ENCODE data around the gene SERINC2. TPM values are rescaled to one million over a fixed set of nuclear protein-coding genes. Genes with fewer than 3 reads are reported as not detected.

The SERINC2 gene
- total RNA-seq, 3 donors from 2014 or later (not counting 1 experiment from before 2014, with no cell fraction given) = 0.25 to 1.1 (median 0.40) TPM

- Mint-ChIP-seq H3K27me3 (ENCODE audit: low read depth in 2 of 2) (peaks cover 49 to 61% of the 10 kb centered on the region in 2 donors), H3K36me3 (no peaks in the 10 kb centered on the region), H3K9me3 (no peaks in the 10 kb centered on the region), H3K4me1 (peaks cover 6 to 13% of the 10 kb centered on the region in 2 donors), H3K4me3 (no peak overlapping the region), H3K27ac (no peak overlapping the region)
- H3K4me3 ChIP-seq (ENCODE audit: low read length) = no peak overlapping the region
- no peaks in the 10 kb centered on the region for H3K36me3 ChIP-seq (ENCODE audit: control insufficient read depth, insufficient read depth, low read length)
- no peak for DNase-seq
- 81% methylated on average over 4 of the region's 4 CpGs for WGBS (ENCODE audit: insufficient coverage)
- peaks cover 14% of the 10 kb centered on the region for H3K4me1 ChIP-seq (ENCODE audit: control insufficient read depth, insufficient read depth, low read length)
- no peak for TF ChIP-seq CTCF (IDR thresholded peaks at IDR 0.05)
- H3K27me3 ChIP-seq (ENCODE audit: control insufficient read depth, insufficient read depth, low read length) = peaks cover 23% of the 10 kb centered on the region
- intact Hi-C loops (cut with micrococcal nuclease) = no loop called here
- ATAC-seq = no peak
- H3K27ac ChIP-seq (ENCODE audit: low read length) = no peak overlapping the region
- no peaks in the 10 kb centered on the region for H3K9me3 ChIP-seq (ENCODE audit: control insufficient read depth, insufficient read depth, low read length)
Measured at GRCh38 chr1:31410871-31411270, 2.1 kb upstream of the SERINC2 start.

DNA sequence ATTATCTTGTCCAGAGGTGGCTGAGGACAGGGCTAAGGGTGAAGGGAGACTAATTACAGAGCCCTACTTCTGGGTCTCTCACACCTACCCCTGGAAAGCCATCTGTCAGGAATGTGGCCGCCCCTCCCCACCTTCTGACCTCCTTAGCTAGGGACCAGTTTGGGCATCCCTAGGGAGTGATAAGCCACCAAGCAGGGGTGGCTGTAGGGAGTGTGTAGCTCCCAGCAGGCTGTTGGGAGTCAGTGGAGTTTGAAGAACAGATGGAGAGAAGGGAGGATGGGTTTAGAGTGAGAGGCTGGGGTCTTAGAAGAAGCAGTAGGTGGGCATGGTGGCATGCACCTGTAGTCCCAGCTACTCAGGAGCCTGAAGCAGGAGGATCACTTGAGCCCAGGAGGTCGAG, 808 bp upstream of the SERINC2 start:
- no peak overlapping the region for H3K4me3 ChIP-seq (ENCODE audit: low read length)
- H3K4me1 Mint-ChIP-seq = peaks cover 6 to 13% of the 10 kb centered on the region in 2 donors
- peaks cover 23% of the 10 kb centered on the region for H3K27me3 ChIP-seq (ENCODE audit: control insufficient read depth, insufficient read depth, low read length)
- H3K27ac Mint-ChIP-seq = no peak overlapping the region
- H3K27me3 Mint-ChIP-seq (ENCODE audit: low read depth in 2 of 2) = peaks cover 52 to 70% of the 10 kb centered on the region in 2 donors
- H3K9me3 ChIP-seq (ENCODE audit: control insufficient read depth, insufficient read depth, low read length) = no peaks in the 10 kb centered on the region
- no peak overlapping the region for H3K27ac ChIP-seq (ENCODE audit: low read length)
- DNase-seq (no peak), ATAC-seq (no peak)
- intact Hi-C loops (cut with micrococcal nuclease) = no loop called here
- peak overlapping the region; percentile 82 for H3K4me3 Mint-ChIP-seq
- H3K36me3 Mint-ChIP-seq = no peaks in the 10 kb centered on the region
- H3K9me3 Mint-ChIP-seq = no peaks in the 10 kb centered on the region
- peaks cover 14% of the 10 kb centered on the region for H3K4me1 ChIP-seq (ENCODE audit: control insufficient read depth, insufficient read depth, low read length)
- no peaks in the 10 kb centered on the region for H3K36me3 ChIP-seq (ENCODE audit: control insufficient read depth, insufficient read depth, low read length)
- no peak for TF ChIP-seq CTCF (IDR thresholded peaks at IDR 0.05)
- 43% methylated on average over 2 of the region's 2 CpGs for WGBS (ENCODE audit: insufficient coverage)

DNA sequence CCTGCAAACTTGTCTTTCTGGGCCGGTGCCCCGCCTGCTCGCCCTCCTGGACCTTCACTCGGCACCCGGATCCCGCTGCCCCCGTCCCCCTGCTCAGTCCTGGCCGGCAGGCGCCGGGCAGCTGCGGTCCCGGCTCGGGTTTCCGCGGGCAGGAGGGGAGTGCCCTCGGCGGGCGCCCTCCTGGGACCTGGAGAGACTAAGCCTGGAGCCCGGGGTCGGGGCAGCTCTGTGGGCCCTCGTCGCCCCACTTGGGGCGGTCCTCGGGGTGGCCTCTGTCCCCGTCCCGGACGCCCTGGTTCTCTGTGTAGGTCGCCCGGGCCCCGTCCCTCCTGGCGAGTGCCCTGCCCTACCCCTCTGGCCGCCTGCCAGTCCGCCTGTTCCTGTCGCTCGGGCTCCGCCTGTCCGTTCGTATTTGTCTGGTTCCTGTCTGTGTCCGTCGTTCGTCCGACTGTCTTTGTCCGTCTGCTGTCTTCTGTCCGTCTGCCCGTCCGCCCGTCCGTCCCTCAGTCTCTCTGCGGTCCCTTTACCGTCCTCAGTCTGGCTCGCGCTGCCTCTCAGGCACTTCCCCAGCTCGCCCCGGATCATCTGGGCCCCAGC, 490 bp downstream of the SERINC2 start:
- peak overlapping the region in 1 of 2 donors; percentile 23 for H3K27ac Mint-ChIP-seq
- Histone ChIP-seq H3K27ac (ENCODE audit: low read length) (no peak overlapping the region), H3K27me3 (ENCODE audit: control insufficient read depth, insufficient read depth, low read length) (peaks cover 23% of the 10 kb centered on the region), H3K36me3 (ENCODE audit: control insufficient read depth, insufficient read depth, low read length) (no peaks in the 10 kb centered on the region), H3K4me1 (ENCODE audit: control insufficient read depth, insufficient read depth, low read length) (peaks cover 14% of the 10 kb centered on the region), H3K9me3 (ENCODE audit: control insufficient read depth, insufficient read depth, low read length) (no peaks in the 10 kb centered on the region), H3K4me3 (ENCODE audit: low read length) (peak overlapping the region; percentile 12)
- ATAC-seq = peak; percentile 36 to 56 (median 54)
- peak overlapping the region; percentile 90 for H3K4me3 Mint-ChIP-seq
- H3K36me3 Mint-ChIP-seq = no peaks in the 10 kb centered on the region
- peaks cover 6 to 13% of the 10 kb centered on the region in 2 donors for H3K4me1 Mint-ChIP-seq
- peaks cover 56 to 76% of the 10 kb centered on the region in 2 donors for H3K27me3 Mint-ChIP-seq (ENCODE audit: low read depth in 2 of 2)
- DNase-seq = peak in 1 of 2 donors; percentile 34
- no peaks in the 10 kb centered on the region for H3K9me3 Mint-ChIP-seq
- WGBS (ENCODE audit: insufficient coverage) = under 1% methylated on average over 54 of the region's 54 CpGs
- TF ChIP-seq CTCF (IDR thresholded peaks at IDR 0.05) = no peak
- intact Hi-C loops (cut with micrococcal nuclease) = no loop called here

DNA sequence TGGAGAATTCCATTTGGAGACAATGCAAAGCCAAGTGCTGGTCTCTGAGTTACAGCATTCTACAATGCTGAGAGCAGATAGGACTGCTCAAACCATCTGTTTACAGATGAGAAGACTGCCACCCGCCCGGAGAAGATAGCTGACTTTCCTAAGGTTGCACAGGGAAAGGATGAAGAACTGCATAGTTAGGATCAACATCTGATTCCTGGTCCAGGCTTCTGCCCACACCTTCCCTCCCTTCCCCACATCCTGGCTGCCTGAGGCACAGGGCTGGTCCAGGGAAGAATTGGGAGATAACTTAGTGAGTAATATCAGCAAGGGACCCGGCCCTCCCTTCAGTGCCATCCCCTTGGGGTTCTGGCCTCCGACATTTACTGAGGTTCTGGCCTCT, 2.0 kb downstream of the SERINC2 start:
- H3K4me3 Mint-ChIP-seq = no peak overlapping the region
- Histone ChIP-seq H3K9me3 (ENCODE audit: control insufficient read depth, insufficient read depth, low read length) (no peaks in the 10 kb centered on the region), H3K4me1 (ENCODE audit: control insufficient read depth, insufficient read depth, low read length) (peaks cover 14% of the 10 kb centered on the region), H3K27me3 (ENCODE audit: control insufficient read depth, insufficient read depth, low read length) (peaks cover 23% of the 10 kb centered on the region), H3K36me3 (ENCODE audit: control insufficient read depth, insufficient read depth, low read length) (no peaks in the 10 kb centered on the region), H3K4me3 (ENCODE audit: low read length) (no peak overlapping the region), H3K27ac (ENCODE audit: low read length) (no peak overlapping the region)
- H3K9me3 Mint-ChIP-seq = no peaks in the 10 kb centered on the region
- WGBS (ENCODE audit: insufficient coverage) = 96% methylated on average over 4 of the region's 4 CpGs
- H3K27ac Mint-ChIP-seq = no peak overlapping the region
- peaks cover 6 to 13% of the 10 kb centered on the region in 2 donors for H3K4me1 Mint-ChIP-seq
- DNase-seq = no peak
- H3K36me3 Mint-ChIP-seq = no peaks in the 10 kb centered on the region
- intact Hi-C loops (cut with micrococcal nuclease) = no loop called here
- TF ChIP-seq CTCF (IDR thresholded peaks at IDR 0.05) = no peak
- no peak for ATAC-seq
- peaks cover 49 to 64% of the 10 kb centered on the region in 2 donors for H3K27me3 Mint-ChIP-seq (ENCODE audit: low read depth in 2 of 2)

Data from natural killer cell (primary cell).